GM12878 (cell line): ENCODE measurements around the gene PSMD10. TPM values are rescaled to one million over a fixed set of nuclear protein-coding genes. Genes with fewer than 3 reads are reported as not detected.

Source experiments
- ATAC-seq: fragments of 200-7000 bp; cut with Tn5 transposase; 3 replicates; pipeline ENCODE4 v1.9.1; 2020; ENCODE audit warnings: mild to moderate bottlenecking, moderate library complexity
- BruUV-seq: library from RNA; stranded (reverse); fragments of 400-500 nt; replicated peaks from 2 replicates; lab custom pipeline; 2021; lab: Mats Ljungman, UMichigan
- CTCF ChIA-PET: fragments of 300-600 bp; sonication (Branson Sonifier 250); formaldehyde crosslinking; extraction: SDS; loops from one replicate; lab custom pipeline; 2021; ENCODE audit warnings: inconsistent platforms; lab: Yijun Ruan, JAX
- POLR2A ChIA-PET: fragments of 350-600 bp; formaldehyde crosslinking; extraction: SDS; loops from one replicate; lab custom pipeline; 2021; ENCODE audit warnings: inconsistent platforms; lab: Charles Lee
- RAD21 ChIA-PET: fragments of 300-600 bp; sonication (Branson Sonifier 250); formaldehyde crosslinking; loops from one replicate; lab custom pipeline; 2023; ENCODE audit warnings: antibody characterized with exemption; ENCODE audit not compliant: unreplicated experiment; lab: Charles Lee
- SMC1A ChIA-PET: fragments of 300-600 bp; sonication (Branson Sonifier 250); formaldehyde crosslinking; loops from one replicate; lab custom pipeline; 2023; ENCODE audit not compliant: unreplicated experiment, uncharacterized antibody; lab: Charles Lee
- DNase-seq: peaks from one replicate; pipeline ENCODE4 v3.0.0-alpha.2; 2011; ENCODE audit warnings: low read depth, low spot score
- FAIRE-seq: peaks from 3 replicates; lab custom pipeline; 2011; peaks lifted over from hg19 to GRCh38; lab: Jason Lieb, UNC
- H2AFZ ChIP-seq: 2 replicates; pipeline ENCODE4 v1.6.0; 2011; ENCODE audit warnings: low read depth, low read length, control low read depth; ENCODE audit not compliant: control insufficient read depth
- H3K27ac ChIP-seq: 2 replicates; pipeline ENCODE4 v1.5.1; 2011; ENCODE audit warnings: control low read depth; ENCODE audit not compliant: control insufficient read depth, insufficient read depth
- H3K27me3 ChIP-seq, 2 experiments: replicated peaks in 1 of 2; 2 replicates each; pipeline versions ENCODE4 v1.6.0 to v1.6.1; 2011; ENCODE audit warnings: low read length in 1 of 2; ENCODE audit not compliant: control insufficient read depth in 2 of 2, insufficient read depth in 2 of 2
- H3K36me3 ChIP-seq, 2 experiments: 2 replicates each; pipeline ENCODE4 v1.5.1; 2011; ENCODE audit warnings: low read length in 1 of 2; ENCODE audit not compliant: control insufficient read depth in 2 of 2, insufficient read depth in 2 of 2
- H3K4me1 ChIP-seq: 2 replicates; pipeline ENCODE4 v1.6.1; 2011; ENCODE audit warnings: mild to moderate bottlenecking, low read length, moderate library complexity, mixed read lengths; ENCODE audit not compliant: control insufficient read depth, insufficient read depth
- H3K4me2 ChIP-seq: 2 replicates; pipeline ENCODE4 v1.6.0; 2011; ENCODE audit warnings: control low read depth; ENCODE audit not compliant: control insufficient read depth, insufficient read depth
- H3K4me3 ChIP-seq: fragments of 200-600 bp; sonication (generic); 2 replicates; pipeline ENCODE4 v1.5.1; 2016
- H3K79me2 ChIP-seq: 2 replicates; pipeline ENCODE4 v1.6.0; 2011; ENCODE audit warnings: low read length; ENCODE audit not compliant: control insufficient read depth, insufficient read depth
- H3K9ac ChIP-seq: 2 replicates; pipeline ENCODE4 v1.8.0; 2011; ENCODE audit warnings: low read length, control low read depth, mixed read lengths; ENCODE audit not compliant: control insufficient read depth, insufficient read depth
- H3K9me3 ChIP-seq: replicated peaks from 3 replicates; pipeline ENCODE4 v1.5.1; 2011; ENCODE audit warnings: mild to moderate bottlenecking, low read length; ENCODE audit not compliant: control insufficient read depth, insufficient read depth
- H4K20me1 ChIP-seq: 2 replicates; pipeline ENCODE4 v1.6.0; 2011; ENCODE audit not compliant: control insufficient read depth, insufficient read depth
- CBFB ChIP-seq: IDR thresholded peaks from 2 replicates; pipeline ENCODE4 v1.6.1; 2016; ENCODE audit warnings: antibody characterized with exemption, low read depth
- E2F8 ChIP-seq: fragments of 450-650 bp; IDR thresholded peaks from 2 replicates; pipeline ENCODE4 v1.6.1; 2018; ENCODE audit warnings: mild to moderate bottlenecking, low read depth, moderate library complexity; ENCODE audit not compliant: partially characterized antibody
- JUNB ChIP-seq: IDR thresholded peaks from 2 replicates; pipeline ENCODE4 v1.6.1; 2016; ENCODE audit warnings: antibody characterized with exemption, mild to moderate bottlenecking
- MEF2B ChIP-seq: fragments of 450-650 bp; IDR thresholded peaks from 2 replicates; pipeline ENCODE4 v1.6.1; 2018; ENCODE audit warnings: mild to moderate bottlenecking, moderate library complexity; ENCODE audit not compliant: partially characterized antibody, poor library complexity, severe bottlenecking
- NFIC ChIP-seq: IDR thresholded peaks from 2 replicates; pipeline ENCODE4 v1.6.1; 2012; ENCODE audit warnings: low read depth, mild to moderate bottlenecking, inconsistent platforms, low read length, moderate library complexity
- NFYB ChIP-seq: IDR thresholded peaks from 2 replicates; pipeline ENCODE4 v1.6.1; 2011; ENCODE audit warnings: low read depth, mild to moderate bottlenecking, low read length, improper control_type of control experiment, moderate library complexity; ENCODE audit not compliant: insufficient read depth
- RAD51 ChIP-seq: fragments of 450-650 bp; IDR thresholded peaks from 2 replicates; pipeline ENCODE4 v1.6.1; 2016; ENCODE audit warnings: moderate library complexity, mild to moderate bottlenecking, inconsistent platforms
- RELB ChIP-seq: fragments of 450-650 bp; IDR thresholded peaks from 2 replicates; pipeline ENCODE4 v1.6.1; 2017; ENCODE audit warnings: low read depth, mild to moderate bottlenecking, moderate library complexity
- SMAD1 ChIP-seq: fragments of 450-650 bp; IDR thresholded peaks from 2 replicates; pipeline ENCODE4 v1.6.1; 2018; ENCODE audit warnings: mild to moderate bottlenecking, low read depth; ENCODE audit not compliant: partially characterized antibody
- SUPT20H ChIP-seq: IDR thresholded peaks from 2 replicates; pipeline ENCODE4 v1.6.1; 2011; ENCODE audit warnings: low read depth, mild to moderate bottlenecking, low read length, moderate library complexity, borderline replicate concordance; ENCODE audit not compliant: control insufficient read depth
- ZNF687 ChIP-seq: fragments of 450-650 bp; IDR thresholded peaks from 2 replicates; pipeline ENCODE4 v1.6.1; 2017; ENCODE audit warnings: mild to moderate bottlenecking, moderate library complexity
- WGBS: methylation state at CpG from one replicate; pipeline ENCODE4 v1.1.6; 2016; ENCODE audit warnings: low lambda C conversion rate; ENCODE audit not compliant: insufficient replicate concordance, insufficient coverage; ENCODE audit errors: missing lambda C conversion rate; 5-methylcytosine and 5-hydroxymethylcytosine counted together
- in situ Hi-C: fragments of 300-500 bp; cut with MboI; formaldehyde crosslinking; loops from 9 replicates; pipeline ENCODE4 v1.14.3; 2018; ENCODE audit warnings: mixed read lengths
- intact Hi-C: fragments of 100-400 bp; cut with micrococcal nuclease; formaldehyde crosslinking; loops from one replicate; pipeline ENCODE4 v1.14.2; 2022; ENCODE audit not compliant: unreplicated experiment
- polyA plus RNA-seq, 11 experiments: library from polyadenylated mRNA; depleted of rRNA in 4 of 11; unstranded in 6 of 11; stranded (reverse) in 5 of 11; fragments of >200 nt; fragmentation: Nextera tagmentation in 4 of 11; fragmentation: Illumina TruSeq in 1 of 11; extraction: Ambion mirVana in 4 of 11; extraction: Trizol in 1 of 11; gene quantifications; 1 replicate in 1 of 11; 2 replicates in 10 of 11; pipeline versions ENCODE4 v1.2.1 to v1.2.3, GENCODE V29; 2011 to 2016; ENCODE audit warnings: inconsistent platforms in 2 of 11, missing spikeins in 2 of 11, low read depth in 1 of 11
- total RNA-seq, 4 experiments: library from RNA; depleted of rRNA in 3 of 4; stranded (reverse); fragments of >200 nt in 3 of 4; fragmentation: Illumina TruSeq in 1 of 4; extraction: Trizol in 1 of 4; gene quantifications; 2 replicates each; pipeline versions ENCODE4 v1.2.1 to v1.2.3, GENCODE V29; 2013 to 2021

The PSMD10 gene
- total and polyA plus RNA-seq, 10 of the 15 experiments (the other 5 are each of a cell fraction or from before 2014, with no cell fraction given), result 46.9 to 152 (median 75.4) TPM

GRCh38 chrX:108131471-108131870 is 40.1 kb upstream of the PSMD10 start:
- no peaks in the 10 kb centered on the region for H4K20me1 ChIP-seq
- H3K27me3 ChIP-seq, result no peaks in the 10 kb centered on the region
- H3K36me3 ChIP-seq, result peaks cover 0 to 5% of the 10 kb centered on the region in 2 experiments; a peak in 3 of 4 replicates
- H3K4me1 ChIP-seq, result no peaks in the 10 kb centered on the region
- in situ Hi-C loops (no loop called here), intact Hi-C loops (no loop called here)
- H3K9me3 ChIP-seq, result no peaks in the 10 kb centered on the region
- no peak for TF ChIP-seq MEF2B
- no peak for TF ChIP-seq SMAD1
- TF ChIP-seq CBFB, result no peak
- no peak for TF ChIP-seq E2F8
- TF ChIP-seq NFYB, result no peak
- TF ChIP-seq JUNB, result no peak
- TF ChIP-seq RAD51, result no peak
- TF ChIP-seq NFIC, result no peak
- TF ChIP-seq ZNF687, result no peak
- TF ChIP-seq RELB, result no peak
- no peak for TF ChIP-seq SUPT20H
- ChIA-PET CTCF (no interaction called here), RAD21 (no interaction called here), POLR2A (interaction anchor here (0.7 kb wide), 1 partner anchor 28 kb away, joined by 4 read pairs; no protein-coding TSS in a partner anchor), SMC1A (no interaction called here)
- H3K79me2 ChIP-seq, result no peaks in the 10 kb centered on the region
- H3K4me2 ChIP-seq, result no peak overlapping the region
- H3K9ac ChIP-seq, result no peak overlapping the region
- H3K27ac ChIP-seq, result no peak overlapping the region
- H3K4me3 ChIP-seq, result no peak overlapping the region
- FAIRE-seq, result no peak
- no peak for ATAC-seq
- H2AFZ ChIP-seq, result no peak overlapping the region
- 21% methylated on average over 2 of the region's 2 CpGs for WGBS
- no peak for DNase-seq
- BruUV-seq, result no TSS peak
